Stimulated activated CD4-positive, alpha-beta T cell treated with anti-CD3 and anti-CD28 coated beads, Interleukin-12 subunit alpha, Interleukin-12 subunit beta, amount 100 ng/mL, for 48 hours (primary cell): ENCODE measurements around the gene UCKL1.

ENCODE experiments used
- DNase-seq, 3 donors: peaks; one replicate each; pipeline ENCODE4 v3.0.0-alpha.2; 2020; ENCODE audit warnings: low read depth in 2 of 3, low spot score in 1 of 3

UCKL1 gene

DNA sequence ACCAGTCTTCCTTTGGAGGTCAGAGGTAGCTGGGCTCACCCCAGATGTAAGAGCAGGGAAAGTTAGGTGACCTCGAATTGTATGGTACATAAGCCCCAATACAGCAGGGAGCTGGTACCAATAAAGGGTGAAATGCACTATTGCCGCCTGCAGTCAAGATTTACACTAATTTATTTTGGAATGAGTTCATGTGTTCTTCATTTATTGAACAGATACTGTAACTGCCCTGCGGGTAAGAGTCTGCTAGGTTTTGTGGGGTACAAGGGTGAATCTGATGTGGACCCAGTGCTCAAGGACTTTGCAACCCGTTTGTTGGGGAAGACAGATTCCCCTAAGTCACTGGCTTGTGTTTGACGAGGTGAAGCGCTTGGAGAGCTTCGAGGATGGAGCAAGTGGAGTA lies 63.8 kb downstream of the UCKL1 start:
- no peak for DNase-seq

- DNase-seq = no peak
Observed at GRCh38 chr20:63891061-63892002, 64.9 kb downstream of the UCKL1 start.

GRCh38 chr20:63890616-63891015 lies 65.6 kb downstream of the UCKL1 start:
- no peak for DNase-seq

- DNase-seq = no peak
Observed at GRCh38 chr20:63890201-63890576, 66.0 kb downstream of the UCKL1 start.
